ENCODE measurements around the gene GLE1.

GLE1 gene

DNA sequence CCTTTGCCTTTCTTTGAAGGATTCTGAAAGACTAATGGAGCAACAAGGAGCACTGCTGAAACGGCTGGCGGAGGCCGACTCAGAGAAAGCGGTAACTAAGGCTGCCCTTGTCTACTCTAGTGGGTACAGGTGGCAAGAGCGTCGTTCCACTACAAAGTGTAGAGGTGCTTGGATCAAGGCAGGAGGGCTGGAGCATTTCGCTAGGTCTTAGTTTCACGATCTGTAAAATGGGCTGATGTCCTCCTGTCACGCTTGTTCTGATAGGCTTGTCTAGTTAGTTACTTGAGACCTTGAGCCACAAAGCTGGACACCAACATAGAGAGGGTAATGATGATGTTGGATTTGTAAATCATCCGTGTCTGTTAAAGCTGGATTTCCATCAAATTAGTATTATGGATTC is 23.0 kb upstream of the GLE1 start:
- no peaks in the 10 kb centered on the region for H3K27me3 ChIP-seq (ENCODE audit: control insufficient read depth, insufficient read depth, low read length)
- no peaks in the 10 kb centered on the region for H3K9me3 ChIP-seq (ENCODE audit: control insufficient read depth, low read depth, low read length)
- no peak overlapping the region for H3K9ac ChIP-seq (ENCODE audit: low read length)
- H3K36me3 ChIP-seq (ENCODE audit: control insufficient read depth, low read depth, low read length) = peaks cover 4% of the 10 kb centered on the region
- H3K4me1 ChIP-seq (ENCODE audit: control insufficient read depth, low read depth, low read length) = no peaks in the 10 kb centered on the region
- H3K27ac ChIP-seq (ENCODE audit: low read length) = no peak overlapping the region
- H3K4me3 ChIP-seq (ENCODE audit: low read length) = no peak overlapping the region

DNA sequence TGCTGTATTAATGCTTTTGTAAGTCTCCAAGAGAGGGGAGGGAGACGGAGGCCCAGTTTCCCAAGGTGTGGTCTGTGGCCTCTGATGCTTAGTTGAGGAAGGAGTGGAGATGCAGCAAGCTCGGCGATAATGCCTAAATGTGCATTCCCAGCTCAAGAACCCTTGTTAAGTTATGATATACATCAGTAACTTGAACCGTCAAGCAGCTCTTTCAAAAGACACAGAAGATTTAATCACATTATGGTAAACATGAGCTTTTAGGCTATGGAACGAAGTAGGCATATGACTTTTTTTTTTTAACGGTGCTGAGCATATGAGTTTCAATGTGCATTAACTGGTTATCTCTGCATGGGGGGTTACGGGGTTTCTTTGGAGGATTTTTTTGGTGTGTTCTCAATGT is 22.3 kb upstream of the GLE1 start:
- H3K27me3 ChIP-seq (ENCODE audit: control insufficient read depth, insufficient read depth, low read length) = no peaks in the 10 kb centered on the region
- H3K4me3 ChIP-seq (ENCODE audit: low read length) = no peak overlapping the region
- H3K9me3 ChIP-seq (ENCODE audit: control insufficient read depth, low read depth, low read length) = no peaks in the 10 kb centered on the region
- peaks cover 4% of the 10 kb centered on the region for H3K36me3 ChIP-seq (ENCODE audit: control insufficient read depth, low read depth, low read length)
- no peaks in the 10 kb centered on the region for H3K4me1 ChIP-seq (ENCODE audit: control insufficient read depth, low read depth, low read length)
- H3K27ac ChIP-seq (ENCODE audit: low read length) = no peak overlapping the region
- no peak overlapping the region for H3K9ac ChIP-seq (ENCODE audit: low read length)

DNA sequence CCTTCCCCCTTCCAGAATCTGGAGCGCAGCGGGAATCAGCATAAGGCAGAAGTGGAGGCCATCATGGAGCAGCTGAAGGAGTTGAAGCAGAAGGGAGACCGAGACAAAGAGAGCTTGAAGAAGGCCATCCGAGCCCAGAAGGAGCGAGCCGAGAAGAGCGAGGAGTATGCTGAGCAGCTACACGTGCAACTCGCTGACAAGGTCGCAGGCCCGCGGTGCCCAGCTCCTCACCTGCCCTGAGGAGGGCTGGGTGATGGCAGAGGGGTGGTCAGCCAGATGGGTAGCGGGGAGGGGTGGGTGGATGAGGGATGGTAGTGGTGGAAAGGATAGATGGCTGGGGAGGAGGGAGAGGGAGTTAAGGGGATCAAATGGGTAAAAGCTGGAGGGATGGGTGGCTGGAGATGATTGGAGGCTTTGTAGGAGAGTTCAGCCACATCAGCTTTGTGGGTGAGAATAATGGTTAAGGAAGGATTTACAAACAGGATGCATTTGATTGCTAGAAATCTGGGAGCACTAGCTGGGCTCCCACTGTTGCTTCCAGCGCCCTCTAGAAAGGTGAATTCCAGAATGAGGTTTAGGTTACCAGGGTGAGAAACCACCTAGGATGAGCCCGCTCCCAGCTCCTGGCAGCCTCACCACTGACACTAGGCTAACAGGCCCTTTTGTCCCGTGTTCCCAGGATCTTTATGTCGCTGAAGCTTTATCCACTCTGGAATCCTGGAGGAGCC is 19.7 kb upstream of the GLE1 start:
- no peaks in the 10 kb centered on the region for H3K27me3 ChIP-seq (ENCODE audit: control insufficient read depth, insufficient read depth, low read length)
- H3K4me1 ChIP-seq (ENCODE audit: control insufficient read depth, low read depth, low read length) = no peaks in the 10 kb centered on the region
- no peak overlapping the region for H3K27ac ChIP-seq (ENCODE audit: low read length)
- peaks cover 4% of the 10 kb centered on the region for H3K36me3 ChIP-seq (ENCODE audit: control insufficient read depth, low read depth, low read length)
- no peak overlapping the region for H3K4me3 ChIP-seq (ENCODE audit: low read length)
- no peaks in the 10 kb centered on the region for H3K9me3 ChIP-seq (ENCODE audit: control insufficient read depth, low read depth, low read length)
- no peak overlapping the region for H3K9ac ChIP-seq (ENCODE audit: low read length)

DNA sequence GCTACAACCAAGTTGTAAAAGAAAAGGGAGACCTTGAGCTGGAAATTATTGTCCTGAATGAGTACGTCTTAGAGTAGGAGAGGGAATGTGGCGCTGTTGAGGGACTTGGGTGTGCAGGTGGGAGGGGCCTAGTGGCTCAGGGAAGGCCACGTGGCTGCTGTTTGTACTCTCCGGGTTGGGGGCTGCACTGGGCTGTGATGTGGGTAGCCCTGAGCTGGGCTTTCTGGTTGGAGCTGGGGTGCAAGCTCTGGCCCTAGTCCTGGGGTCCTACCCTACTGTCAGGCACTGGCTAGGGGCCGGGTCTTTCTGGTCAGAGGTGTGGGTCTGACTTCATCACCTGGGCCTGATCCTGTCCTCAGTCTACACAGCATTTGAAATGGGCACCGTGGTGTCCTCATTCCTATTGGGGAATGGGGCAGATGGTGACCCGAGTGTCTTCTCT is 19.1 kb upstream of the GLE1 start:
- H3K4me1 ChIP-seq (ENCODE audit: control insufficient read depth, low read depth, low read length) = no peaks in the 10 kb centered on the region
- no peak overlapping the region for H3K27ac ChIP-seq (ENCODE audit: low read length)
- H3K4me3 ChIP-seq (ENCODE audit: low read length) = no peak overlapping the region
- peaks cover 4% of the 10 kb centered on the region for H3K36me3 ChIP-seq (ENCODE audit: control insufficient read depth, low read depth, low read length)
- no peaks in the 10 kb centered on the region for H3K9me3 ChIP-seq (ENCODE audit: control insufficient read depth, low read depth, low read length)
- H3K27me3 ChIP-seq (ENCODE audit: control insufficient read depth, insufficient read depth, low read length) = no peaks in the 10 kb centered on the region
- no peak overlapping the region for H3K9ac ChIP-seq (ENCODE audit: low read length)

GRCh38 chr9:128486201-128486600 is 18.3 kb upstream of the GLE1 start:
- no peaks in the 10 kb centered on the region for H3K27me3 ChIP-seq (ENCODE audit: control insufficient read depth, insufficient read depth, low read length)
- H3K36me3 ChIP-seq (ENCODE audit: control insufficient read depth, low read depth, low read length) = peaks cover 4% of the 10 kb centered on the region
- H3K9ac ChIP-seq (ENCODE audit: low read length) = no peak overlapping the region
- no peak overlapping the region for H3K4me3 ChIP-seq (ENCODE audit: low read length)
- no peaks in the 10 kb centered on the region for H3K4me1 ChIP-seq (ENCODE audit: control insufficient read depth, low read depth, low read length)
- H3K9me3 ChIP-seq (ENCODE audit: control insufficient read depth, low read depth, low read length) = no peaks in the 10 kb centered on the region
- no peak overlapping the region for H3K27ac ChIP-seq (ENCODE audit: low read length)

GRCh38 chr9:128493424-128493823 is 11.1 kb upstream of the GLE1 start:
- no peaks in the 10 kb centered on the region for H3K36me3 ChIP-seq (ENCODE audit: control insufficient read depth, low read depth, low read length)
- H3K4me1 ChIP-seq (ENCODE audit: control insufficient read depth, low read depth, low read length) = no peaks in the 10 kb centered on the region
- no peak overlapping the region for H3K9ac ChIP-seq (ENCODE audit: low read length)
- no peak overlapping the region for H3K4me3 ChIP-seq (ENCODE audit: low read length)
- no peaks in the 10 kb centered on the region for H3K27me3 ChIP-seq (ENCODE audit: control insufficient read depth, insufficient read depth, low read length)
- no peak overlapping the region for H3K27ac ChIP-seq (ENCODE audit: low read length)
- H3K9me3 ChIP-seq (ENCODE audit: control insufficient read depth, low read depth, low read length) = no peaks in the 10 kb centered on the region

GRCh38 chr9:128494108-128494745 is 10.3 kb upstream of the GLE1 start:
- Histone ChIP-seq H3K9me3 (ENCODE audit: control insufficient read depth, low read depth, low read length) (no peaks in the 10 kb centered on the region), H3K4me1 (ENCODE audit: control insufficient read depth, low read depth, low read length) (no peaks in the 10 kb centered on the region), H3K27me3 (ENCODE audit: control insufficient read depth, insufficient read depth, low read length) (no peaks in the 10 kb centered on the region), H3K9ac (ENCODE audit: low read length) (no peak overlapping the region), H3K4me3 (ENCODE audit: low read length) (no peak overlapping the region), H3K27ac (ENCODE audit: low read length) (no peak overlapping the region), H3K36me3 (ENCODE audit: control insufficient read depth, low read depth, low read length) (no peaks in the 10 kb centered on the region)

- H3K27me3 ChIP-seq (ENCODE audit: control insufficient read depth, insufficient read depth, low read length) = no peaks in the 10 kb centered on the region
- H3K27ac ChIP-seq (ENCODE audit: low read length) = no peak overlapping the region
- no peaks in the 10 kb centered on the region for H3K9me3 ChIP-seq (ENCODE audit: control insufficient read depth, low read depth, low read length)
- no peak overlapping the region for H3K4me3 ChIP-seq (ENCODE audit: low read length)
- H3K36me3 ChIP-seq (ENCODE audit: control insufficient read depth, low read depth, low read length) = no peaks in the 10 kb centered on the region
- H3K4me1 ChIP-seq (ENCODE audit: control insufficient read depth, low read depth, low read length) = no peaks in the 10 kb centered on the region
- H3K9ac ChIP-seq (ENCODE audit: low read length) = no peak overlapping the region
Observed at GRCh38 chr9:128494746-128495129, 9.8 kb upstream of the GLE1 start.

GRCh38 chr9:128495296-128495695 is 9.2 kb upstream of the GLE1 start:
- Histone ChIP-seq H3K4me1 (ENCODE audit: control insufficient read depth, low read depth, low read length) (no peaks in the 10 kb centered on the region), H3K27me3 (ENCODE audit: control insufficient read depth, insufficient read depth, low read length) (no peaks in the 10 kb centered on the region), H3K36me3 (ENCODE audit: control insufficient read depth, low read depth, low read length) (no peaks in the 10 kb centered on the region), H3K9ac (ENCODE audit: low read length) (no peak overlapping the region), H3K9me3 (ENCODE audit: control insufficient read depth, low read depth, low read length) (no peaks in the 10 kb centered on the region), H3K27ac (ENCODE audit: low read length) (no peak overlapping the region), H3K4me3 (ENCODE audit: low read length) (no peak overlapping the region)

GRCh38 chr9:128495804-128496417 is 8.6 kb upstream of the GLE1 start:
- Histone ChIP-seq H3K36me3 (ENCODE audit: control insufficient read depth, low read depth, low read length) (no peaks in the 10 kb centered on the region), H3K27me3 (ENCODE audit: control insufficient read depth, insufficient read depth, low read length) (no peaks in the 10 kb centered on the region), H3K9me3 (ENCODE audit: control insufficient read depth, low read depth, low read length) (no peaks in the 10 kb centered on the region), H3K4me1 (ENCODE audit: control insufficient read depth, low read depth, low read length) (no peaks in the 10 kb centered on the region), H3K27ac (ENCODE audit: low read length) (no peak overlapping the region), H3K9ac (ENCODE audit: low read length) (no peak overlapping the region), H3K4me3 (ENCODE audit: low read length) (no peak overlapping the region)

- Histone ChIP-seq H3K27me3 (ENCODE audit: control insufficient read depth, insufficient read depth, low read length) (no peaks in the 10 kb centered on the region), H3K4me1 (ENCODE audit: control insufficient read depth, low read depth, low read length) (no peaks in the 10 kb centered on the region), H3K36me3 (ENCODE audit: control insufficient read depth, low read depth, low read length) (no peaks in the 10 kb centered on the region), H3K27ac (ENCODE audit: low read length) (no peak overlapping the region), H3K9ac (ENCODE audit: low read length) (no peak overlapping the region), H3K4me3 (ENCODE audit: low read length) (no peak overlapping the region), H3K9me3 (ENCODE audit: control insufficient read depth, low read depth, low read length) (no peaks in the 10 kb centered on the region)
Observed at GRCh38 chr9:128497824-128498610, 6.5 kb upstream of the GLE1 start.

Data from iPS-18a (cell line).